Left ventricle myocardium inferior (tissue), 1 donor: Measurements from ENCODE around the gene C1orf115. TPM values are rescaled to one million over a fixed set of nuclear protein-coding genes. Genes with fewer than 3 reads are reported as not detected.

Experiments used
- DNase-seq: peaks from one replicate; pipeline ENCODE4 v3.0.0-alpha.2; 2020
- H3K27ac ChIP-seq: fragments of 200-600 bp; replicated peaks from 2 replicates; pipeline ENCODE4 v1.8.0; 2021
- H3K27me3 ChIP-seq: fragments of 200-600 bp; 2 replicates; pipeline ENCODE4 v1.8.0; 2021; ENCODE audit warnings: low read depth
- H3K36me3 ChIP-seq: fragments of 200-600 bp; 2 replicates; pipeline ENCODE4 v1.8.0; 2021
- H3K4me1 ChIP-seq: fragments of 200-600 bp; 2 replicates; pipeline ENCODE4 v1.8.0; 2021
- H3K4me3 ChIP-seq: fragments of 200-600 bp; 2 replicates; pipeline ENCODE4 v1.8.0; 2021; ENCODE audit warnings: mild to moderate bottlenecking, moderate library complexity
- H3K9me3 ChIP-seq: fragments of 200-600 bp; replicated peaks from 2 replicates; pipeline ENCODE4 v1.8.0; 2021
- CTCF ChIP-seq: fragments of 200-600 bp; IDR thresholded peaks from 2 replicates; pipeline ENCODE4 v1.8.0; 2021; ENCODE audit warnings: antibody characterized with exemption, mild to moderate bottlenecking, borderline replicate concordance
- intact Hi-C: fragments of 100-400 bp; cut with micrococcal nuclease; formaldehyde crosslinking; loops from one replicate; pipeline ENCODE4 v1.11.0; 2022
- total RNA-seq: library from RNA; stranded (reverse); fragmentation: NEBNext Ultra II Directional; extraction: Animal tissue kit (Norgen Biotek cat#: 25700); gene quantifications from one replicate; pipeline ENCODE4 v1.2.1, GENCODE V29; 2021
- donor health status: DM: no; HTN: yes; CAD: no; lungs with severe emphysema.

C1orf115 gene
- total RNA-seq, 1 donor from 2014 or later: 14.2 TPM

GRCh38 chr1:220699044-220699443, 8.9 kb downstream of the C1orf115 start:
- Histone ChIP-seq H3K36me3 (peaks cover 7% of the 10 kb centered on the region), H3K4me1 (peaks cover 39% of the 10 kb centered on the region), H3K27me3 (no peaks in the 10 kb centered on the region), H3K4me3 (no peak overlapping the region), H3K27ac (no peak overlapping the region), H3K9me3 (no peaks in the 10 kb centered on the region)
- no peak for TF ChIP-seq CTCF
- no peak for DNase-seq
- intact Hi-C loops: no loop called here

- H3K4me1 ChIP-seq: peaks cover 42% of the 10 kb centered on the region
- no peaks in the 10 kb centered on the region for H3K9me3 ChIP-seq
- no peak overlapping the region for H3K27ac ChIP-seq
- H3K27me3 ChIP-seq: no peaks in the 10 kb centered on the region
- H3K4me3 ChIP-seq: no peak overlapping the region
- no peak for DNase-seq
- peaks cover 7% of the 10 kb centered on the region for H3K36me3 ChIP-seq
- no peak for TF ChIP-seq CTCF
- intact Hi-C loops: no loop called here
These were observed 10.5 kb downstream of the C1orf115 start for GRCh38 chr1:220700556-220701179.

GRCh38 chr1:220701974-220702373, 11.8 kb downstream of the C1orf115 start:
- Histone ChIP-seq H3K4me1 (peaks cover 55% of the 10 kb centered on the region), H3K36me3 (peaks cover 4% of the 10 kb centered on the region), H3K27me3 (no peaks in the 10 kb centered on the region), H3K9me3 (no peaks in the 10 kb centered on the region), H3K4me3 (no peak overlapping the region), H3K27ac (no peak overlapping the region)
- no peak for DNase-seq
- intact Hi-C loops: no loop called here
- TF ChIP-seq CTCF: no peak

- intact Hi-C loops: no loop called here
- no peaks in the 10 kb centered on the region for H3K9me3 ChIP-seq
- no peak for TF ChIP-seq CTCF
- DNase-seq: no peak
- no peak overlapping the region for H3K4me3 ChIP-seq
- peaks cover 57% of the 10 kb centered on the region for H3K4me1 ChIP-seq
- H3K27me3 ChIP-seq: no peaks in the 10 kb centered on the region
- H3K27ac ChIP-seq: no peak overlapping the region
- H3K36me3 ChIP-seq: no peaks in the 10 kb centered on the region
These were observed 12.6 kb downstream of the C1orf115 start for GRCh38 chr1:220702733-220703270.

- H3K27me3 ChIP-seq: no peaks in the 10 kb centered on the region
- intact Hi-C loops: no loop called here
- H3K4me3 ChIP-seq: no peak overlapping the region
- no peaks in the 10 kb centered on the region for H3K9me3 ChIP-seq
- no peak overlapping the region for H3K27ac ChIP-seq
- H3K4me1 ChIP-seq: peaks cover 57% of the 10 kb centered on the region
- DNase-seq: no peak
- H3K36me3 ChIP-seq: no peaks in the 10 kb centered on the region
- TF ChIP-seq CTCF: no peak
These were observed 13.1 kb downstream of the C1orf115 start for GRCh38 chr1:220703305-220703704.
